SK-N-SH treated with all-trans-retinoic acid at 6 μM for 48 hours (cell line): ENCODE results near the gene USP35.
"Not testable (repeated sequence)": the region's sequence is repeated elsewhere in the genome, so short reads cannot be mapped to it uniquely, and the experiment has no call there.

Experiments used
- ATAC-seq: fragments of 200-7000 bp; cut with Tn5 transposase; 3 replicates; pipeline ENCODE4 v1.9.1; 2020; ENCODE audit warnings: mild to moderate bottlenecking, moderate library complexity
- ARNTL ChIP-seq: fragments of 450-650 bp; formaldehyde crosslinking; IDR thresholded peaks from 2 replicates; pipeline ENCODE4 v1.5.0; 2020; ENCODE audit warnings: low read depth, mild to moderate bottlenecking, moderate library complexity, borderline replicate concordance
- BACH2 ChIP-seq: fragments of 250-450 bp; sonication (Bioruptor Pico); IDR thresholded peaks from 2 replicates; pipeline ENCODE4 v1.9.0; 2021; ENCODE audit warnings: mild to moderate bottlenecking, borderline replicate concordance
- CREB5 ChIP-seq: fragments of 250-450 bp; sonication (Bioruptor Pico); IDR thresholded peaks from 2 replicates; pipeline ENCODE4 v1.5.1; 2020; ENCODE audit warnings: low read depth, mild to moderate bottlenecking, moderate library complexity
- CSDC2 ChIP-seq: fragments of 250-450 bp; sonication (Bioruptor Pico); IDR thresholded peaks from 2 replicates; pipeline ENCODE4 v1.5.0; 2020; ENCODE audit warnings: mild to moderate bottlenecking, moderate library complexity
- CSRNP3 ChIP-seq: fragments of 250-450 bp; sonication (Bioruptor Pico); IDR thresholded peaks from 2 replicates; pipeline ENCODE4 v1.5.1; 2021; ENCODE audit warnings: mild to moderate bottlenecking, moderate library complexity
- ESRRG ChIP-seq: fragments of 250-450 bp; sonication (Bioruptor Pico); IDR thresholded peaks from 2 replicates; pipeline ENCODE4 v1.6.1; 2021; ENCODE audit warnings: mild to moderate bottlenecking
- GLIS3 ChIP-seq: fragments of 250-450 bp; sonication (Bioruptor Pico); IDR thresholded peaks from 2 replicates; pipeline ENCODE4 v1.5.0; 2020; ENCODE audit warnings: mild to moderate bottlenecking, moderate library complexity
- ISL1 ChIP-seq: fragments of 250-450 bp; sonication (Bioruptor Pico); IDR thresholded peaks from 2 replicates; pipeline ENCODE4 v2.1.2; 2022; ENCODE audit warnings: mild to moderate bottlenecking, moderate library complexity
- PPARA ChIP-seq: fragments of 250-450 bp; sonication (Bioruptor Pico); IDR thresholded peaks from 2 replicates; pipeline ENCODE4 v1.5.0; 2020; ENCODE audit warnings: mild to moderate bottlenecking, borderline replicate concordance
- RARB ChIP-seq: fragments of 250-450 bp; sonication (Bioruptor Pico); IDR thresholded peaks from 2 replicates; pipeline ENCODE4 v1.8.0; 2021; ENCODE audit warnings: mild to moderate bottlenecking, moderate library complexity
- SNAI2 ChIP-seq: fragments of 250-450 bp; sonication (Bioruptor Pico); IDR thresholded peaks from 2 replicates; pipeline ENCODE4 v1.5.0; 2020; ENCODE audit warnings: mild to moderate bottlenecking, moderate library complexity
- TCF4 ChIP-seq: fragments of 250-450 bp; sonication (Bioruptor Pico); IDR thresholded peaks from 2 replicates; pipeline ENCODE4 v1.8.0; 2021; ENCODE audit warnings: mild to moderate bottlenecking, moderate library complexity, borderline replicate concordance
- TOX ChIP-seq: fragments of 250-450 bp; sonication (Bioruptor Pico); IDR thresholded peaks from 2 replicates; pipeline ENCODE4 v1.8.0; 2021; ENCODE audit warnings: mild to moderate bottlenecking, moderate library complexity, borderline replicate concordance
- ZC3H10 ChIP-seq: fragments of 250-450 bp; sonication (Bioruptor Pico); IDR thresholded peaks from 2 replicates; pipeline ENCODE4 v1.5.1; 2021; ENCODE audit warnings: mild to moderate bottlenecking, moderate library complexity
- ZFP3 ChIP-seq: fragments of 250-450 bp; sonication (Bioruptor Pico); IDR thresholded peaks from 2 replicates; pipeline ENCODE4 v1.5.0; 2020; ENCODE audit warnings: mild to moderate bottlenecking, moderate library complexity
- ZFP30 ChIP-seq: fragments of 450-650 bp; formaldehyde crosslinking; IDR thresholded peaks from 2 replicates; pipeline ENCODE4 v1.5.0; 2022; ENCODE audit warnings: mild to moderate bottlenecking, moderate library complexity
- ZNF565 ChIP-seq: fragments of 450-650 bp; formaldehyde crosslinking; conservative IDR thresholded peaks from 2 replicates; pipeline ENCODE4 v1.5.0; 2020; ENCODE audit warnings: low read depth, mild to moderate bottlenecking, moderate library complexity
- ZNF70 ChIP-seq: fragments of 450-650 bp; formaldehyde crosslinking; IDR thresholded peaks from 2 replicates; pipeline ENCODE4 v1.5.0; 2020; ENCODE audit warnings: mild to moderate bottlenecking, moderate library complexity
- TF ChIP-seq, protein P1 (sequence below): fragments of 250-450 bp; sonication (Bioruptor Pico); IDR thresholded peaks from 2 replicates; pipeline ENCODE4 v1.5.0; 2020; ENCODE audit warnings: mild to moderate bottlenecking, moderate library complexity
- TF ChIP-seq, protein P2 (sequence below): fragments of 250-450 bp; sonication (Bioruptor Pico); IDR thresholded peaks from 2 replicates; pipeline ENCODE4 v1.8.0; 2021; ENCODE audit warnings: low read depth, mild to moderate bottlenecking, moderate library complexity, borderline replicate concordance
- TF ChIP-seq, protein P3 (sequence below): fragments of 250-450 bp; sonication (Bioruptor Pico); IDR thresholded peaks from 2 replicates; pipeline ENCODE4 v1.8.0; 2020; ENCODE audit warnings: mild to moderate bottlenecking, moderate library complexity, borderline replicate concordance

Gene USP35

DNA sequence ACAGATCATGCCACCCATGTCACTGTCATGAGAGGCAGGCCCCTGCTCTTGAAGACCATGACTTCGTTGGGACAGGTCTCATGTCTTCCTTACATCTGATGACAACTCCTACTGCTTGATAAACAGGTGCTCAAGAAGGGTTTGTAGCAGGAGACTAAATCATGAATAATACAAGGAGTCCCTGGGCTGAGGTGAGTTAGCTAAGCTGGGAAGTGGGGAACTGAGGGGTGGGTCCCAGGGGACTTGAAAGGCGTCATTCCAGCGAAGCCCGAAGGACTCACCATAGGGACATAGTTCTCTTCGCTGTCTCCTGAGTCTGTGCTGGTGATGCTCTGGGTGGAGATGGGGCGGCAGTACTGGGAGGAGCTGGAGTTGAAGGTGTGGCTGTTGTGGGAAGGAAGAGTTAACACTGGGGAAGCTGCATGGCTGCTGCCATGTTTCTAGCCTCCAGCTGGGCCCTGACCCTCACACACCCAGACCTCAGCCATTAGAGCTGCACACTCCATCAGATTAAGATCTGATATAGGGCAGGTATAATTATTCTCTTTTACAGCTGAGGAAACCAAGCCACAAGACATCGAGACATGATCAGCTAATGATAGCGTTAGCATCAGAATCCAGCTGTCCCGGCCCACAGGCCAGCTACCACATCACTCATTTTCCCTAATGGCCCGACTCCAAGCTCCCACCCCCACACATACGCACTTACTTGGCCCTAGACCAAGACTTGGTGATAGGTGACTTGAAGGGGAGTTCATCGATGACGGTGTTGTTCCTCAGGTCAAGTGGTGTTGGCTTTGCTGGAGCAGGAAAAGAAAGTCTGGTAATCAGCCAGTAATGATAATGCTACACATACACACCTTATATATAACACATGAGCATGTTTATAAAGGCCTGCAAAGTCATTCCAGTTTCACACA is 32.9 kb downstream of the USP35 start:
- no peak for ATAC-seq

DNA sequence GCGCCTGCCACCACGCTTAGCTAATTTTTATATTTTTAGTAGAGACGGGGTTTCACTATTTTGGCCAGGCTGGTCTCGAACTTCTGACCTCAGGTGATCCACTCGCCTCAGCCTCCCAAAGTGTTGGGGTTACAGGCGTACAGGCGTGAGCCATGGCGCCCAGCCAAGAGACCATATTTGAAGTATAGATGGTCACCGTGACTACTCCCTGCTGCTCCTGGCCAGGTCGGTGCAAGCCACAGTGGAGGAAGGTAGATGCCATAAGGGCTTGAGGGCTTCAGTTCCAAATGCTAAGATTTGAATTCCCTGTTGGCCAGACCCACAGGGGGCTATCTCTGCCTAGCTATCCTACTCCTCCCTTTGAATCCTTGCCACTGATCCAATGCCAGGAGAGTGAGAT is 34.0 kb downstream of the USP35 start:
- ATAC-seq = not testable (repeated sequence)

More for the DNA sequence above, 32.9 kb downstream of the USP35 start:
- no peak for TF ChIP-seq ZFP3

DNA sequence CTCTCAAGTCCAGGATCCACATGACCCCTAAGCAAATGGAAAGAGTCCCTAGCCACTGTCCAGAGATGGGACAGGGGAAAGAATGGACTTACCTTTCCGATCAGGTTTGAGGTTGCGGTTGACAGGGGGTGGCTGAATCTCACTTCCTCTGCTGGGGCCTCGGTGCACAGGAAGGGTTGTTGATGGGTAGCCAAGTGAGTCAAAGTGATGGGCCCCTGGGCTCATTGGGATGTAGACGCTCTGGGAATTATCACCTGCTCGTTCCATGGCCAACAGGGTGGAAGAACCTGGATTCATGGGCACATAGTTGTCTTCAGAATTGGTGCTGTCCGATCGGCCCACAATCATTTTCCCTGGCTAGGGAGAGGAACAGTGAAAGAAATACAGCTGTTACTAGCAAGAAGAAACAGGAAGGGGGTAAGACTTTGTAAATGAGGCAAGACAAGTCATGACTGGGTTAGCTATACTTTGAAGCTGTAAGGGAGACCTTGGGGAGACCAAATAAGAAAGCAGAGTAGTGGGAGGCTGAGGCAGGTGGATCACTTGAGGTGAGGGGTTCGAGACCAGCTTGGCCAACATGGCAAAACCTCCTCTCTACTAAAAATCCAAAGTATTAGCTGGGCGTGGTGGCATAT is 34.7 kb downstream of the USP35 start:
- TF ChIP-seq CSDC2 = no peak
- TF ChIP-seq, protein P1, sequence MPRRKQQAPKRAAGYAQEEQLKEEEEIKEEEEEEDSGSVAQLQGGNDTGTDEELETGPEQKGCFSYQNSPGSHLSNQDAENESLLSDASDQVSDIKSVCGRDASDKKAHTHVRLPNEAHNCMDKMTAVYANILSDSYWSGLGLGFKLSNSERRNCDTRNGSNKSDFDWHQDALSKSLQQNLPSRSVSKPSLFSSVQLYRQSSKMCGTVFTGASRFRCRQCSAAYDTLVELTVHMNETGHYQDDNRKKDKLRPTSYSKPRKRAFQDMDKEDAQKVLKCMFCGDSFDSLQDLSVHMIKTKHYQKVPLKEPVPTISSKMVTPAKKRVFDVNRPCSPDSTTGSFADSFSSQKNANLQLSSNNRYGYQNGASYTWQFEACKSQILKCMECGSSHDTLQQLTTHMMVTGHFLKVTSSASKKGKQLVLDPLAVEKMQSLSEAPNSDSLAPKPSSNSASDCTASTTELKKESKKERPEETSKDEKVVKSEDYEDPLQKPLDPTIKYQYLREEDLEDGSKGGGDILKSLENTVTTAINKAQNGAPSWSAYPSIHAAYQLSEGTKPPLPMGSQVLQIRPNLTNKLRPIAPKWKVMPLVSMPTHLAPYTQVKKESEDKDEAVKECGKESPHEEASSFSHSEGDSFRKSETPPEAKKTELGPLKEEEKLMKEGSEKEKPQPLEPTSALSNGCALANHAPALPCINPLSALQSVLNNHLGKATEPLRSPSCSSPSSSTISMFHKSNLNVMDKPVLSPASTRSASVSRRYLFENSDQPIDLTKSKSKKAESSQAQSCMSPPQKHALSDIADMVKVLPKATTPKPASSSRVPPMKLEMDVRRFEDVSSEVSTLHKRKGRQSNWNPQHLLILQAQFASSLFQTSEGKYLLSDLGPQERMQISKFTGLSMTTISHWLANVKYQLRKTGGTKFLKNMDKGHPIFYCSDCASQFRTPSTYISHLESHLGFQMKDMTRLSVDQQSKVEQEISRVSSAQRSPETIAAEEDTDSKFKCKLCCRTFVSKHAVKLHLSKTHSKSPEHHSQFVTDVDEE (CRISPR knock-in tag) = no peak
- TF ChIP-seq, protein P2, sequence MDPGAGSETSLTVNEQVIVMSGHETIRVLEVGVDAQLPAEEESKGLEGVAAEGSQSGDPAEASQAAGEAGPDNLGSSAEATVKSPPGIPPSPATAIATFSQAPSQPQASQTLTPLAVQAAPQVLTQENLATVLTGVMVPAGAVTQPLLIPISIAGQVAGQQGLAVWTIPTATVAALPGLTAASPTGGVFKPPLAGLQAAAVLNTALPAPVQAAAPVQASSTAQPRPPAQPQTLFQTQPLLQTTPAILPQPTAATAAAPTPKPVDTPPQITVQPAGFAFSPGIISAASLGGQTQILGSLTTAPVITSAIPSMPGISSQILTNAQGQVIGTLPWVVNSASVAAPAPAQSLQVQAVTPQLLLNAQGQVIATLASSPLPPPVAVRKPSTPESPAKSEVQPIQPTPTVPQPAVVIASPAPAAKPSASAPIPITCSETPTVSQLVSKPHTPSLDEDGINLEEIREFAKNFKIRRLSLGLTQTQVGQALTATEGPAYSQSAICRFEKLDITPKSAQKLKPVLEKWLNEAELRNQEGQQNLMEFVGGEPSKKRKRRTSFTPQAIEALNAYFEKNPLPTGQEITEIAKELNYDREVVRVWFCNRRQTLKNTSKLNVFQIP (CRISPR knock-in tag) = no peak
- TF ChIP-seq GLIS3 = no peak
- TF ChIP-seq ZFP3 = no peak
- no peak for TF ChIP-seq ZNF70 (CRISPR knock-in tag)
- no peak for TF ChIP-seq CREB5 (CRISPR knock-in tag)
- TF ChIP-seq, protein P3, sequence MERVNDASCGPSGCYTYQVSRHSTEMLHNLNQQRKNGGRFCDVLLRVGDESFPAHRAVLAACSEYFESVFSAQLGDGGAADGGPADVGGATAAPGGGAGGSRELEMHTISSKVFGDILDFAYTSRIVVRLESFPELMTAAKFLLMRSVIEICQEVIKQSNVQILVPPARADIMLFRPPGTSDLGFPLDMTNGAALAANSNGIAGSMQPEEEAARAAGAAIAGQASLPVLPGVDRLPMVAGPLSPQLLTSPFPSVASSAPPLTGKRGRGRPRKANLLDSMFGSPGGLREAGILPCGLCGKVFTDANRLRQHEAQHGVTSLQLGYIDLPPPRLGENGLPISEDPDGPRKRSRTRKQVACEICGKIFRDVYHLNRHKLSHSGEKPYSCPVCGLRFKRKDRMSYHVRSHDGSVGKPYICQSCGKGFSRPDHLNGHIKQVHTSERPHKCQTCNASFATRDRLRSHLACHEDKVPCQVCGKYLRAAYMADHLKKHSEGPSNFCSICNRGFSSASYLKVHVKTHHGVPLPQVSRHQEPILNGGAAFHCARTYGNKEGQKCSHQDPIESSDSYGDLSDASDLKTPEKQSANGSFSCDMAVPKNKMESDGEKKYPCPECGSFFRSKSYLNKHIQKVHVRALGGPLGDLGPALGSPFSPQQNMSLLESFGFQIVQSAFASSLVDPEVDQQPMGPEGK (CRISPR knock-in tag) = no peak
- TF ChIP-seq ZC3H10 (CRISPR knock-in tag) = no peak
- no peak for TF ChIP-seq RARB (CRISPR knock-in tag)
- no peak for TF ChIP-seq ARNTL (CRISPR knock-in tag)
- TF ChIP-seq ZNF565 (CRISPR knock-in tag) = no peak
- TF ChIP-seq TOX = no peak
- TF ChIP-seq CSRNP3 (CRISPR knock-in tag) = no peak
- TF ChIP-seq ZFP30 (CRISPR knock-in tag) = no peak
- no peak for TF ChIP-seq PPARA (CRISPR knock-in tag)
- TF ChIP-seq BACH2 (CRISPR knock-in tag) = no peak
- TF ChIP-seq TCF4 (CRISPR knock-in tag) = no peak
- no peak for ATAC-seq

- no peak; the same call in 2 of the 3 replicates for ATAC-seq
- TF ChIP-seq, protein P3 (CRISPR knock-in tag) = no peak
- TF ChIP-seq ZFP30 (CRISPR knock-in tag) = no peak
- no peak for TF ChIP-seq CSRNP3 (CRISPR knock-in tag)
- TF ChIP-seq CSDC2 = no peak
- no peak for TF ChIP-seq SNAI2 (CRISPR knock-in tag)
- no peak for TF ChIP-seq PPARA (CRISPR knock-in tag)
- TF ChIP-seq ZC3H10 (CRISPR knock-in tag) = no peak
- no peak for TF ChIP-seq ESRRG
- no peak for TF ChIP-seq ZFP3
- TF ChIP-seq ISL1 (CRISPR knock-in tag) = no peak
Measured at GRCh38 chr11:78224506-78224905, 35.8 kb downstream of the USP35 start.
